GM18868 (cell line): Measurements from ENCODE around the gene TBC1D2B.
"Not testable (repeated sequence)": the region's sequence is repeated elsewhere in the genome, so short reads cannot be mapped to it uniquely, and the experiment has no call there.

Experiments
- ATAC-seq: cut with Tn5 transposase; IDR thresholded peaks from one replicate; pipeline ENCODE4 v1.9.1; 2021; ENCODE audit warnings: mild to moderate bottlenecking, moderate library complexity; ENCODE audit not compliant: unreplicated experiment

TBC1D2B gene

DNA sequence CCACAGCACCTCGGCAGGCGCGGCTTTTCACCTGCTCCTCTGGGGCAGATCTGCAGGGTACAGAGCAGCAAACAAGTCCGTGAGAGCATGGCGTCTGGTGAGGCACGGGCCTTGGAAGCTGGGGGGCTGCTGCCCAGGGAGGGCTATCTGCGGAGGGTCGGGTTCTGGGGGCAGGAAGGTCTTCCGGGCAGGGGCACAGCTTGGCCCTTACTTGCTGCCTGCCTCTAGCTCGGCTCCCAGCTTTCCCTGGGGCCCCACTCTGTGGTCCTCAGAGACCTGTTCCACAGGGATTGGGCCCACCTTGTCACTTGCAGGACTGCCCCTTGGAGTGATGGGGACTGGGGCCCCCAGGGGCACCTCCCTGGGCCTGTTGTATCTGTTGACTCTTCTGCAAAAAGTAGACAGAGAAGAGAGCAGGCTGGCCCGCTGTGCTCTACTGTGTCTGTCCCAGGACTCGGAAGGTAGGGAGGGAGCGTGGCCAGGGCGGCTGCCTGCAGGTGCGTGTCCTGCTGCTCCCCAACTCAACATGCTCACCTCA is 84.1 kb downstream of the TBC1D2B start:
- ATAC-seq: no peak

GRCh38 chr15:77992356-77993222 is 84.9 kb downstream of the TBC1D2B start:
- ATAC-seq: no peak

- ATAC-seq: not testable (repeated sequence)
Measured at GRCh38 chr15:77991658-77992201, 85.8 kb downstream of the TBC1D2B start.

- ATAC-seq: no peak
Measured at GRCh38 chr15:77991029-77991406, 86.5 kb downstream of the TBC1D2B start.

- ATAC-seq: no peak
Measured at GRCh38 chr15:77989296-77990143, 88.0 kb downstream of the TBC1D2B start.

DNA sequence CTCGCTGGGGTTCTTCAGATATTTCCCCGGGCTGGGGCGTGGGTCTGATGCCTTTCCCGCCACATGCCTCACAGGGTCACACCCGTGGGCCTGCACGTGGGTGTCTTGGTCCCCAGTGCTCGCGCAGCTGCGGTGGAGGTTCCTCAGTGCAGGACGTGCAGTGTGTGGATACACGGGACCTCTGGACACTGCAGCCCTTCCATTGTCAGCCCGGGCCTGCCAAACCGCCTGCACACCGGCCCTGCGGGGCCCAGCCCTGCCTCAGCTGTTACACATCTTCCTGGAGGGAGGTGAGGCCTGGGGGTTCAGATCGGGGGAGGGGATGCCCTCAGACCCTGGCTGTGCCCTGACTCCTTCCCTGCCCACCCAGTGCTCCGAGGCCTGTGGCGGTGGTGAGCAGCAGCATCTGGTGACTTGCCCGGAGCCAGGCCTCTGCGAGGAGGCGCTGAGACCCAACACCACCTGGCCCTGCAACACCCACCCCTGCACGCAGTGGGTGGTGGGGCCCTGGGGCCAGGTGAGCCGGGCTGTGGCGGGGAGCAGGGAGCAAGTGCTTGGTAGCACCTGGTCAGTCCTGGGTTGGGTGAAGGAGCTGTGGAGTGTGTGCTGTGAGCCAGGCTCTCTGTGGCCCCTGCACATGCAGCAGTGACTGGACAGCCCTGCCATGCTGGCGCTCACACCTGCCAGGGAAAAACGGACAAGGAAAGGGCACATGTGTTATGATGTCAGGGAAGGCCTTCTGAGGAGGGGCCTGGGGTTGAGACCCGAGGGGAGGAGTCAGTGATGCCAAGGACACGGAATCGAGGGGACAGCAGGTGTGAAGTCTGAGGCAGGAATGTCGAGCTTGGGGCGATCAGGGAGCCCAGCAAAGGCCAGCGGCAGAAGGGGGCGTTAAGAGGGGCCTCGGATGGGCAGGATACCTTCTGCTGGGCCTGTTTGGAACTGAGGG is 88.9 kb downstream of the TBC1D2B start:
- no peak for ATAC-seq

GRCh38 chr15:77987765-77988136 is 89.8 kb downstream of the TBC1D2B start:
- not testable (repeated sequence) for ATAC-seq

GRCh38 chr15:77986891-77987764 is 90.4 kb downstream of the TBC1D2B start:
- no peak for ATAC-seq

DNA sequence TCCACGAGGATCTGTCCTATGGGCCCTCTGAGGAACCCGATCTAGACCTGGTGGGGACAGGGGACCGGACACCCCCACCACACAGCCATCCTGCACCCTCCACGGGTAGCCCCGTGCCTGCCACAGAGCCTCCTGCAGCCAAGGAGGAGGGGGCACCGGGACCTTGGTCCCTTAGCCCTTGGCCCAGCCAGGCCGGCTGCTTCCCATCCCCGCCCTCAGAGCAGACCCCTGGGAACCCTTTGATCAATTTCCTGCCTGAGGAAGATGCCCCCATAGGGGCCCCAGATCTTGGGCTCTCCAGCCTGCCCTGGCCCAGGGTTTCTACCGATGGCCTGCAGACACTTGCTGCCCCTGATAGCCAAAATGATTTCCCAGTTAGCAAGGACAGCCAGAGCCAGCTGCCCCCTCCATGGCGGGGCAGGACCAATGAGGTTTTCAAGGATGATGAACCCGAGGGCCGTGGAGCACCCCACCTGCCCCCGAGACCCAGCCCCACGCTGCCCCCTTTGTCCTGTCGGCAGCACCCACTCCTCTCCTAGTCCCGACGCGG is 91.5 kb downstream of the TBC1D2B start:
- ATAC-seq: no peak

DNA sequence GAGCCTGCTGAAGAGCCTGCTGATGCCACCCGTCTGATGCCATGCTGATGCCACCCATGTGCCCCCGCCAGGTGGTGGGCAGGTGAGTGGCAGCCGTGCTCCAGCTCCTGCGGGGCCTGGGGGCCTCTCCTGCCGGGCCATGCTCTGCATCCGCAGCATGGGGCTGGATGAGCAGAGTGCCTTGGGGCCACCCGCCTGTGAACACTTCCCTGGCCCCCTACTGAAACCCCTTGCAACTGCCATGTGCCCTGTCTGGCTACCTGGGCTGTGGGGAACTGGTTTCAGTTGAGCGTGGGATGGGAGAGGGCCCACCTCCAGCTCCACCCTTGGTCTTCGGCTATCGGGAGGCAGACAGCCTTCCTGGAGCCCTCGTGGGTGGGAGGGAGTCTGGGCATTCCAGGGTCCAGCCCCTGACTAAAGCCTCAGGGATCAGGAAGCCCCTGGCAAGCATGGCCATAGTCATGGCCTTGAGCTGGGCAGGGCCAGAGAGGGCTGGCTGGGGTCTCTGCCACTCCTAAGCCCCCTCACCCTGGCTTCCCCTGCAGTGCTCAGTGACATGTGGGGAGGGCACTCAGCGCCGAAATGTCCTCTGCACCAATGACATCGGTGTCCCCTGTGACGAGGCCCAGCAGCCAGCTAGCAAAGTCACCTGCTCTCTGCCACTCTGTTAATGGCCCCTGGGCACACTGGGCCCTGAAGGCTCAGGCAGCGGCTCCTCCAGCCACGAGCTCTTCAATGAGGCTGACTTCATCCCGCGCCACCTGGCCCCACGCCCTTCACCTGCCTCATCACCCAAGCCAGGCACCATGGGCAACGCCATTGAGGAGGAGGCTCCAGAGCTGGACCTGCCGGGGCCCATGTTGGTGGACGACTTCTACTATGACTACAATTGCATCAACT is 92.2 kb downstream of the TBC1D2B start:
- no peak for ATAC-seq

GRCh38 chr15:77984446-77984861 is 93.1 kb downstream of the TBC1D2B start:
- ATAC-seq: no peak

GRCh38 chr15:77983708-77984445 is 93.6 kb downstream of the TBC1D2B start:
- ATAC-seq: no peak

- no peak for ATAC-seq
Measured at GRCh38 chr15:77983091-77983707, 94.3 kb downstream of the TBC1D2B start.

DNA sequence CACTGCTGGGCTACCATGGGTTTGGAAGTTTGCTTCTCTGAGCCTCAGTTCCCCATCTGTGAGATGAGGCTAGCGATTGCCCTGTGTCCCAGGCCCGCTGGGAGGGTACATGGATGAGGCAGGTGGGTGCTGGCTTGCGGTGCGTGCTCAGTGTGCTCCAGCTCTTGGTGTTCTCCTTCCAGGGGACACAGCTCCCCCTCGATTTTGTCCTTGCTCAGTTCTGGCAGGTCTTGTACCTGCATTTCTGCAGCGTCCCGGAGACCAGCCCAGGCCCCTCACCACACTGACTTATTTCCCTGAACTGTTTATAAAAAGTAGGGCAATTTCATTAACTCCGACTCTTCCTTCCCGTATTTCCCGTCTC is 95.4 kb downstream of the TBC1D2B start:
- ATAC-seq: no peak

- no peak for ATAC-seq
Measured at GRCh38 chr15:77981281-77982126, 96.0 kb downstream of the TBC1D2B start.

DNA sequence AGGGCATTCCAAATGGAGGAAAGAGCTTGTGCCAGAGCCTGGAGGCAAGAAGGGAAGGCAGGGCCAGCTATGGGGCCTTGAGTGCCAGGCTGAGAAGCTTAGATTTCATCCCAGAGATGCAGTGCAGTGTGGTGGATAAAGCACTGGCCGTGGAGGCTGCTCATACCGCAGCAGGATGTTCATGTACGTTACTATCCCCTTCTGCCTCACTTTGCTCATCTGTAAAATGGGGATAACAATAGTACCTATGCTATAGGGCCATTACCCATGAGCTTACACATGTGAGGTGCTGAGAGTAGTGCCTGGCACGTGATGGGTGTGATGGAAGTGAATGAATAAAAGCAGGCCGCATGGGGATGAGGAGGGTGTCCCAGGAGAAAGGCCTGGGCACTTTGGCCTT is 96.8 kb downstream of the TBC1D2B start:
- ATAC-seq: not testable (repeated sequence)
